GM21381 (cell line): Measurements from ENCODE around the gene WDR33.

Source experiments
- ATAC-seq: cut with Tn5 transposase; IDR thresholded peaks from one replicate; pipeline ENCODE4 v1.9.1; 2021; ENCODE audit warnings: mild to moderate bottlenecking, moderate library complexity; ENCODE audit not compliant: unreplicated experiment

WDR33 gene

DNA sequence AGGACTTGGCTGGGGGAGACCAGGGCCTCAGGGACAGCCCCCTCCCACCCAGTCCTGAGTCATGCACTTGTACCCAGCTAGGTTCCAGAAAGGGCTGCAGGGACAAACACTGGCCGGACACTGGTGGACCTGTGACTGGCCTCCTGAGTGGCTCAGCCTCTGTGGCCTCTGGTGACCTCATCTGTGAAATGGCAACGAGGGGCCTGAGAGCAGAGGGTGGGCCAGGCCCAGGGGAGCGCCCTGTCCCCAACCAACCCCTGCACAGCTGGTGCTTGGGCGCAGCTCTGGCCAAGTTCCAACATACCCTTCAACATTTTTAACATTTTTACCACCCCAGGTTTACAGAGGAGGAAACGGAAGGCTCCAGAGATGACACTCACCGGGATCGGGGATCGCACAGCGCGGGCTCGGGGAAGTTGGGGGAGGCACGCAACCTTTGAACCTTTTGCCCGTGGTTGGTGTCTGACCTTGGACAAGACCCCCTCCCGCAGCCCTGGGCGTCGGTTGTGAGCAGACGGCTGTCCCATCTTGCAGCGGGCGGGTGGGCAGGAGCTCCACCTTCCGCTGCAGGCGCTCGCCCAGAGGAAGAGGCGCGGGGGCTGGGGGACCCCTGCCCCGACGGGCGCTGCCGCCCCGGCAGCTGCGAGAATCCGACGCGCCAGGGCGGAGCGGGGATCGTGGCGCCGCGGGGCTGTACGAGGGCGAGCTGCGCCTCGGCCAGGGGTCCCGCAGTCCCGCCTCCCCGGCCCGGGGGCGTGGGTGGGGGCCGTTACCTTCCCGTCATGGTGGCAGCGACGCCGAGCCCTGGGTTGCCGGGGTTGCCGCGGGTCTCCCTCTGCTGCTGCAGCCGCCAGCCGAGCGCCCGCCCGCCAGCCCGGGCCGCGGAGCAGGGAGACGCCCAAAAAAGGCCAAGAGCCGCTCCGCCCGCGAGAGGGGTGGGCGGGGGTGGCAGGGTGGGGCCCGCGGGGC, 136.4 kb downstream of the WDR33 start:
- no peak for ATAC-seq

DNA sequence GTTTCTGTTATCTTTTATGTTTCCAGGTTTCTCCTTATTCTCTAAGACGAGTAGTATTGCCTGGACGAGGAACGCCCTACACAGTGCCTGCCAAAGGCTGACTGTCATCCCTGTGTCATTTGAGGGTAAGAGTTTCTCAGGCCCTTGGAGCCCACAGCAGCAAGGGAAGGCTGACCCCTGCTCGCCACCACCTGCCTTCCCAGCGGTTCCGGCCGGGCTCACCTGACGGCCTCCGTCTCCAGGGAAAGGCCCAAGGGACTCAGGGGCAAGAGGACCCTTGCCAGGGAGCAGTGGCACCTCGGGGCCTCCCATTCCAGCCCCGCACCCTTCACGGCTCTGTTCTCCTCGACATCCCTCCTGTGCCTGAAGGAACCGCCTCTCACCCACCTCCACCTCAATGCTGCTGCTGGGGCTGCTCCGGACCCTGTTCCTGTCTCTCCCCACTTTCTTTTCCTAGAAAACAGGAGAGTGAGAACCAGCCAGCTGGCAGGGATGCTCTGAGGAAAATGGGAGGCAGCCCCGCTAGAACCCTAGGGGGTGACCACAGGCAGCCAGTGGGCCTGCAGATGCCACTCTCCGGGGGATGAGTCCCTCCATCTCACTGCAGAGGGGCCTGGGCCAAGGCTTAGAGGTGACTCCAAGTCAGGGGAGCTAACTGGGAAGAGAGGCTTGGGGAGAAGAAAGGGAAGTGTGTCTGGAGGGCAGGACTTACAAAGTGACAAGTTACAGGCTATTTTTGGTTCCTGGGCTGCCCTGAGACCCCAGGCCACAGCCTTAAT, 137.5 kb downstream of the WDR33 start:
- ATAC-seq, result no peak

DNA sequence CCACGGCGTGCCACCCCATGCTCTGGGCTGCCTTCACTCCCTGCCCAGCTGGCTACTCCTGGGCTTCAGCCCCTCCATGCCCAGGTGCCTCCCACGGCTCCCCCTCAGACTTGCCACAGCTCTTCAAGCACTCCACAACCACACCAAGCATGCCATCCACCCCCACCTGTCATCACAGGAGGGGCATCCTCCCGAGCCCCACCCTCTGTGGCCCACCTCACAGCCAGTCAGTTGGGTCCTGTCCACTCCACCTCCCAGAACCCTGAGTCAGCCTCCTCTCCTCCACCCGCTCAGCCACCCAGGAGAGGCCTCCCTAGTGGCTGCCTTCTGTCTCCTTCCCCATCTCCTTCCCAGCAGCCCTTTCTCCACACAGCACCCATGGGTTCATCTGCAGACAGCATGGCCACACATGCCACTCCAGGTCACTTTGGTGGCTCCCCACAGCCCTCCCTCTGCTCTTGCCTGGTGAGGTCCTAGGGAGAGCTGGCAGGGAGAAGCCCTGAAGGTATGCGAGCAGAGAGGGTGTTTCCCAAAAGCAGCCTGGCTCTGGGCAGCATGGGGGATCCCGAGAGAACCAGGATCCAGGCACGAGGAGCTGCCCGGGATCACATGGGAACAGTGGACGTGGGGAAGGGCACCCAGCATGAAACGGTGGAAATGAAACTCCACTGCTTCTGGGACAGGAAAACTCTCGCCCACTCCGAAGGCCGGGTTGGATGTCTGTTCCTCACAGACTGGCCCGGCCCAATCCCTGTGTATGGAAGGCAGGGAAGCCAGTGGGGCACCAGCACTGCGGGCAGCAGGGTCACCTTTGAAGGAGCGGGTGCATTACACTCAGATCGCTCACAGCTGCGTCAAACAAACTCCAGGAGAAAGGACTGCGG, 138.4 kb downstream of the WDR33 start:
- no peak for ATAC-seq

DNA sequence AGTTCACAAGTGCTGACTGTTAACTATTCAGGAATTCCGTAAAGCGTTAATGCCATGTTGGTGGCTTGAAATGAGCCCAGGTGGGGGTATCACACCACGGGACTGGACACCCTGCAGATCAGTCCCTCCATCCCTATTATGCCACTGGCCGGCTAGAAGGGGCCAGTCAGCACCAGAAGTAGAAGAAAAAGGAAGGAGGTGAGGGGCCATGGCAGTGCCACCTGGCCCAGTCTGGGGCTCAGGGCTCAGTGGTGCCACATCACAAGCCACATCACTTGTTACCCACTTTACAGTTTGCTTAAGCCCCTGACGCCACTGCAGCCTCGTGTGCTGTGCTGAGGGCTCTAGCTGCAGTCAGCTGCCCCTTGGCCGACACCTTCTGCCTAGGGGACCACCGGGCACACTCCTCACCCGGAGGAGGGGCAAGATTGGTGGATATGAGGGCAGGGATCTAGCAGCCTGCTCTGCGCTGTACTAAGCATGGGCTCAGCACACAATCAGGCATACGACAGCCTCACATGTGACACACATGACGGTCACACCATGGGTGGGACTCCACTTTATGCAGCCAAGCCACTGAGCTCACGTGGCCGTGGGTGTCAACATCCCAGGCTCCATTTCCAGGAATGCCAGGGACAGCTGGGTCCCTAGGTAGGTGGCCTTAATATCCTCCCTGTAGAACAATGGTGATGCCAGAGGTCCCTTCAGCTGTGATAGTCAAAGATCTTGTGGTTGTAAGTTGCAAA, 139.2 kb downstream of the WDR33 start:
- no peak for ATAC-seq

DNA sequence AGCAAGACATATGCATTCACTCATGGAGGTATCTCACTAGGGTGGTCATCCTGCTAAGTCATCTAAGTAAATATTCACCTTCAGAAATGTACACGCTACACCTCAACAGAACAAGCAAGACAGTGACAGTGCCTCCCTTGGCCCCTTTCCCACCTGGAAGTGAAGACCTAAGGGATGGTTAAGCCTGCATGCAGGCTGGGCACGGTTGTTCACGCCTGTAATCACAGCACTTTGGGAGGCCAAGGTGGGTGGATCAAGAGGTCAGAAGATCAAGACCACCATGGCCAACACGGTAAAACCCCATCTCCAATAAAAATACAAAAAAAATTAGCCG, 140.0 kb downstream of the WDR33 start:
- ATAC-seq, result no peak

DNA sequence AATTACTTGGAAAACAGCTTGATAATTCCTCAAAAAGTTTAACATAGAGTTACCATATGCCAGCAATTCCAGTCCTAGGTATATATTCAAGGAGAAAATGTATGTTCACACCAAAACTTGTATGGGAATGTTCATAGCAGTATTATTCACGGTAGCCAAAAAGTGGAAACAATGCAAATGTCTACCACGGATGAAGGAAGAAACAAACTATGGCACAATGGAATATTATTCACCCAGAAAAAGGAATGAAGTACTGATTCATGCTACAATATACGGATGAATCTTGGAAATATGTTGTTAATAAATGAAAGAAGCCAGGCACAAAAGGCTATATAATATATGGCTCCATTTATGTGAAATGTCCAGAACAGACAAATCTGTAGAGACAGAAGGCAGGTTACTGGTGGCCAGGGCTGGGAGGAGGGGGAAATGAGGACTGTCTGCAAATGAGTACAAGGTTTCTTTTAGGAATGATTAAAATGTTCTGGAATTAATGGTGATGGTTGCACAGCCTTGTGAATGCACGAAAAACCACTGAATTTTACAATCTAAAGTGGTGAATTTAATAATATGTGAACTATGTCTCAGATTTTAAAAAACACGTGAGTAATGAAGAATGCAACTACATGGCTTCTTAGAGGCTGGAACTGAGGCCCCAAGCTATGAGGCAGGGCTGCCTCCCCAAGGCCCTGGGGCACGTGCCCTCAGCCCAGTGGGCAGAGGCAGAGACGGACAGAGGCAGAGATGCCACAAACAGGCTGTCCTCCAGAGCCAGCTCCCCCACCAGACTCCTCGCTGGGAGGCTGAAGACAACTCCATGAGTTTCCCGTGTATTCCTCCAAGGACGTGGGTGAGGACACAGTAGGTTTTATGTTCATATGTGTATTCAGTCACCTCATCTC, 140.7 kb downstream of the WDR33 start:
- ATAC-seq, result no peak

DNA sequence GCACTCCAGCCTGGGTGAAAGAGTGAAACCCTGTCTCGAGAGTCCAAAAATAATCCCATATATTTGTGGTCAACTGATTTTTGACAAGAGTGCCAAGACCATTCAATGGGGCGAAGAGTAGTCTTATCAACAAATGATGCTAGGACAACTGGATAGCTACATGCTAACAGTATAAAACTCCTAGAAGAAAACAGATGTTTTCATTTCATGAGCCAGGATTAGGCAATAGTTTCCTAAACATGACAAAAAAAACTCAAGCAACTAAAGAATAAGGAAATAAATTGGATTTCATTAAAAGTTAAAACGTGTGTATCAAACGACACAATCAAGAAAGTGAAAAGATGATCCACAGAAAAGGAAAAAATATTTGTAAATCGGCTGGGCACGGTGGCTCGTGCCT, 141.9 kb downstream of the WDR33 start:
- ATAC-seq, result no peak

DNA sequence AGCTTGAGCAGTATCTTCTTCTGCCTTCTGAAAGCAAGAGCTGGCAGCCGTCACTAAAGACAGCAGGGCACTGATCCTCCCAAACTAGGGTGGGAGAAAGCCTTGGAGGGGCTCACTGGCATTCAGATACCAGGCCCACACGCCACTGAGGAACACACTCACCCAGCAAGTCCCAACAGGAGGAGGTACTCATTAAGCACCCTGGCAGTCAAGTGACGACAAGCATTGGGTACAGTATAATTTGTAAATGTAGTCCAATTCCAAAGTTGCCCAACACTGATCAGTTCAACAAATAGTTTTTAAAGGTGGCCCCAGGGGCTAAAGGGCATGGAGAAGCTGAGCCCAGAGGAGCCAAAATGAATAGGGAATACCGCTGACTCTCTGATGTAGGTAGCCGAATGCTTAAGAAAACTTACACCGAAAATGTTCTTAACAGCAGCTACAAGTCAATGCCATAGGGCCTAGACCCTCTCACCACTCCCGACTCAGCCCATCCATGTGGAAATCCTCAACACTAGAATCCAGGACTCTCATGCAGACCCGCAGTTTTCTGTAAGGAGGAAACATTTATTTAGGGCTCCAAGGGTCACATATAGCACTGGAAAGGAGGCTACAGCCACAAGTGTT, 145.6 kb downstream of the WDR33 start:
- ATAC-seq, result no peak

DNA sequence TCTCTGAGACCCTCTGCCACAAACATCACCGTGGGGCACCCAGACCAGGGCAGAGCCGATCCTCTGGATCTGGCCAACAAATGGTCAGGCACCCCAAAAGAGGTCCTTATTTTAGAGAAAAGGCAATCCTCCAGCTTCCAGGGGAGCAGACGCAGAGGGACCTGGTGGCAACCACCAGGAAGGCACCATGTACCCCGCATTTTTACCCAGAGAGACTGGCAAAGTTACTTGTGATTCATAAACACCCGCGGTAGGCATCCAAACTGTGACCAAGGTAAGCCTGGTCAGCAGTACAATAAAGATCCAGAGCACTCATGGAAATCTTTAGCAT, 146.1 kb downstream of the WDR33 start:
- no peak for ATAC-seq

DNA sequence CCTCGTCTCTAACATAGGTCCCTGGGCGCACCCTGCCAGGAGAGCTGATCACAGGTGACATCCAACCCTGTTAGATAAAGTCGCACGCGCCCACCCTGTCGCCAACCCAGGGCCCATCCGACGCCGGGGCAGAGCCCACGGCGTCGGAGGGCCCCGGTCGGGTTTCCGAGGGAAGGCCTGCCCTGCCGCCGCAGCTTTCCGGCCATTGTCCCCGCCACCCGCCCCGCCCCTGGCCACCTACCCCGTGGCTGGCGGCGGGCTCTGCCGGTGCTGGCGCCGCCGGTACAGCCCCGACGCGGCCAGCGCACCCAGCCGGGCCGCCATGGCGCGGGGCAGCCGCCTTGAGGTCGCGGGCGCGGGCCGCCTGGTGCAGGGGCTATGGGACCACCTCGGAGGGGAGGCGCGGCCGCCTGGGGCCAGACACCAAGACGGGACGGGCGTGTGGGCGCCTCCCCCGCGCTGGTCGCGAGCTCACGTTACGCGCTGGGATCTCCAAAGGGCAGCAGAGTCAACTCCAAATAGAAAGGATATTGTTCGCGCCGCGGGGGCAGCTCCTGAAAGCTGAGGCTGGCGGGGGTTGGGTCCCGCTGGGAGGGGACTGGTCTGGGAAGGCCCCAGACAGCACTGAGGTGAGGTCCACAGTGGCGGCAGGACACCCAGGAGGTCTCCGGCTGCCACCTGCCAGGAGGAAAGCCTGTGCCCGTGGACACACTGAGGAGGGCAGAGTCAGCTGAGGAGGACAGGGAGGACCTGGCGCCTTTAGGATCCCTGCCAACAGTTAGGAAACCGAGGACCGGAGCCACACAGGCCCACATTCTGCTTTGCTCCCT, 146.7 kb downstream of the WDR33 start:
- no peak for ATAC-seq

DNA sequence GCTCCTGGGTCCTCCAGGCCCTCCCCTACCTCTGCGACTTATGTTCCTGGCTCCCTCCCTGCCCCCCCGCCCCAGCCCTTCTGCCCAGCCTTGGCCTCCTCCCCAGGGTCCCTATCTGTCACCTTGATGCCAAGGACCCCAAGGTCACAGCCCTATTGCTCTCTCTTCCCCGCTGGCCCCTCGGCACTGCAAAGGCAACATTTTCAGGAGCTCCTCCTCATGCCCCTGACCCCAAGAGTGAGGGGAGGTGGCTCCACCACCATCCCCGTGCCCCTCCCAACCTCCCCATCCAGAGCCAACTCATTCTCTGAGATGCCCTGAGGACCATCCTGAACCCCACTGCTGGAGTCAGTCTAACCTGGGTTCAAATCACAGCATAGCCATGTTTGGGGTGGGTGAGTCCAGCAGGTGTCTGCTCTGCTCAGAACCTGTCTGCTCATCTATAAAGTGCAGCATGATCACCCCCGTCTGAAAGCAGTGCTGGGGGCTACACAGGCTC, 147.4 kb downstream of the WDR33 start:
- ATAC-seq, result no peak

DNA sequence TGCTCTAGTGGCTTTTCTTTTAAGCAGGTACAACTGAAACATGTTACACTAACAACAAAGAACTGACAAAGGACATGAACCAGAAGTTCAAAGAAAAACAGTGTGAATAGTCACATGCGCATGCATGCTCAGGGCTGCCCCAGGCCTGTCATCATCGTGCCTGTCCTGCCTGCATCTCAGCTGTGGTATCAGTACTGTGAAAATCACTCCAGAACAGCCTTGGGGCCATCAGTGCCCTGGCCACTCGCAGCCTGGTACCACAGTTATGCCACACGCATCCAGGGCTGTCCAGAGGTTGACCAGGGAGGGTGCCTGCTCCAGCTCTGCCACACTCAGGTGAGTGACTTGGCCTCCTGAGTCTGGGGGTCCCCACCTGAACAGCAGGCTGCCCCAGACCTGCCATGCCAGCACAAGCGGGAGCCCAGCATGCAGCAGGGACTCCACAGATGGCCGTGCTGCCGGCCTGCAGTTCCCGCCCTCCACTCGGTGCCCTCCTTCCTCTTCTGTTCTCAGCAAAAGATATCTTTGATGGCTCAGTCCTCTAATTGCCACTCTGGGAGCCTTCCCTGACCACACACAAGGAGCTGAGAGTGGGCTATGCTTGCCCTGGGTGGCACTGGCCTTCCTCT, 147.9 kb downstream of the WDR33 start:
- no peak for ATAC-seq

DNA sequence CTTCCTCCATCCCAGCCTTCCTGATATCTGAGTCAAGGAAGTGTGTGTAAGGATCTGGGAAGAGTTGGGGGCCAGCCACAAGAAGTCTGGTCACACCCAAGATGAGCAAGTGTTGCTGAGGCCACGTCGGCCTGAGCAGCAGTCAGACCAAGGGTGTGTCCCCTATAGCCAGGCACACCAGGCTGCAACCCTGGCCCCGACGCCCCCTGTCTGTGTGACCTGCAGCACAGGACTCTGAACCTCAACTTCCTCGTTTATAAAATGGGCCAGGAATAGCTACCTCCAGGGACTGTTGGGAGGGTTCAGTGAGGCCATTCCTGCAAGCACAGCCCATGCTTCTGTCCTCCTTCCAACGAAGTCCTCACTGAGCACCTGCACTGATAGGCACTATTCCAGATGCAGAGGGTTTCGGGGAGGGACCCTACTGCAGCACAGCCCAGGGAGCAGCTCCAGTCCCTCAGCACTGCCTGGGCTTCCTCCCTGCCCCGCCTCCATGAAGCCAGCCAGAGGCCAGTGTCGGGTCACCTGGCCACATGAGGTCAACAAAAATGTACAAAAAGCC, 148.9 kb downstream of the WDR33 start:
- ATAC-seq, result no peak

DNA sequence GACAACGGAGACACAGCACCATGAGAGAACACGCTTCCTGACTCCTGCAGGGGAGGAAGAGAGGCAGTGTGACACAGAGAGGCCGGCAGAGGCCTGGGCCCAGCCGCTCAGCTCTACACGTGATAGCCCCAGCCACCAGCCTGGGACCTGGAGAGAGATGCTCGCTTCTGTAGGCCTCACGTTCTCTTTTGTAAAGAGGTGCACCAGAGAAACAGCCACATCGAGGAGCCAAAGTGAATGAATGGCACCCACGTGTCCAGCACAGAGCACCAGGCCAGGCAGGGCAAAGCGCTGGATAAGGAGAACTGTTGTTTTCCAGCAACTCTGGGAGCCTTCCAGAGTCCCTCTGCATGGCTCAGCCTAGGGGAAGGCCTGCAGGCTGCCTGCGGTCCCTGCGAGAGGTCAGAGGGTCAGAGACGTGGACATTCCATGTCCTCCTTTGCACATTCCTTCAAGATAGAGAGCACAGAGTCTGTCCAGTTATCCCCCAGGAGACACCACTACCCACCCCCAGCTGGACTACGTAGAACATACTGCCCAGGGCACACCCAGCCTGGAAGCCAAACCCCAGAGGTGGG, 149.8 kb downstream of the WDR33 start:
- ATAC-seq, result no peak

DNA sequence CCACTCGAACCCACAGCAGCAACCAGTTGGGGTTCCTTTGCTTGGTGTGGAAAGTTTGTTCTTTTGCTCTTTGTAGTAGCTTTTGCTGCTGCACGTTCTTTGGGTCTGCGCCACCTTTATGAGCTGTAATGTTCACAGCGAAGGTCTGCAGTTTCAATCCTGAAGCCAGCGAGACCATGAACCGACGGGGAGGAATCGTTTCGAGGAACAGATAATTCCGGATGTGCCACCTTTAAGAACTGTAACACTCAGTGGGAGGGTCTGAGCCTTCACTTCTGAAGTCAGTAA, 150.7 kb downstream of the WDR33 start:
- no peak for ATAC-seq

DNA sequence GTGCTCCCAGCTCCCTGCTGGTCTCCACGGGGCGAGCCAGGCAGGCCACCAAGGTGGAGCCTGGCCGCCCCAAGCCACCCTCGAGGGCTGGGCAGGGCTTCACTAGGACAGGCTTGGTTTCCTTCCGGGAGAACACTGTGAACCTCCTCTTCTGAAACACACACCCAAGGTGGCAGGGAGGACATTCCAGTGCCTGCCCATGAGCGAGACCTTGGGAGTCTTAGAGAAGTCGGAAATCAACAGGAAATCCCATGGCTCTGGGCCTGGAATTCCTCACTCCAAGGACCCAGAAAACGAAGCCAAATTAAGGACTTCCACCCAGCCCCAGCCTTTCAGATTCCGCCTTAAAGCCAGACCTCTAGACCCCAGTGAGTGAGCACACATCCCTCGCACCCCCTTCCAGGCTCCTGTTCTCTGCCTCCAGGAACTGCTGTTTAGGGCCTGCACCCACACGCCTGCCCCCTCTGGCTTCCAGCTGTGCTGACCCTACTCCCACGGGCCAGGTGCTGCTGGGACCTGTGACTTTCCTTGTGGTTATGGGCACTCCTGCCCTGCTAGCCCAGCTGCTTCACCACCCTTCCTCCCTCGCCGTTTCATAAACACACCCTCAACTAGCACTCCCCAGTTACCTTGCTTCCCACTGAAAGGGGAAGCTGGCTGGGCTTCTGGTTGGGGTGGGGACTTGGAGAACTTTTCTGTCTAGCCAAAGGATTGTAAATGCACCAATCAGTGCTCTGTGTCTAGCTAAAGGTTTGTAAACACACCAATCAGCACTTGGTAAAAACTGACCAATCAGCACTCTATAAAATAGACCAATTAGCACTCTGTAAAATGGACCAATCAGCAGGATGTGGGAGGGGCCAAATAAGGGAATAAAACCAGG, 151.3 kb downstream of the WDR33 start:
- ATAC-seq, result no peak
